Measurements from ENCODE around the gene DMRTB1.

Gene DMRTB1

GRCh38 chr1:53483656-53484055 is 24.5 kb downstream of the DMRTB1 start:
- H3K27ac ChIP-seq: no peak overlapping the region
- TF ChIP-seq CTCF (conservative IDR thresholded peaks at IDR 0.05): no peak

- no peak for TF ChIP-seq CTCF (conservative IDR thresholded peaks at IDR 0.05)
- no peak overlapping the region for H3K27ac ChIP-seq
Observed at GRCh38 chr1:53484705-53485477, 25.7 kb downstream of the DMRTB1 start.

- TF ChIP-seq CTCF (conservative IDR thresholded peaks at IDR 0.05): peak; percentile 93
Observed at GRCh38 chr1:53485478-53486394, 26.5 kb downstream of the DMRTB1 start.

GRCh38 chr1:53486395-53487026 is 27.3 kb downstream of the DMRTB1 start:
- H3K27ac ChIP-seq: no peak overlapping the region
- no peak for TF ChIP-seq CTCF (conservative IDR thresholded peaks at IDR 0.05)

More at GRCh38 chr1:53485478-53486394, 26.5 kb downstream of the DMRTB1 start:
- H3K27ac ChIP-seq: no peak overlapping the region

- H3K27ac ChIP-seq: no peak overlapping the region
- TF ChIP-seq CTCF (conservative IDR thresholded peaks at IDR 0.05): no peak
Observed at GRCh38 chr1:53490351-53490750, 31.2 kb downstream of the DMRTB1 start.

GRCh38 chr1:53495633-53496345 is 36.6 kb downstream of the DMRTB1 start:
- no peak overlapping the region for H3K27ac ChIP-seq
- TF ChIP-seq CTCF (conservative IDR thresholded peaks at IDR 0.05): no peak
